ENCODE measurements around the gene PTH2. TPM values are rescaled to one million over a fixed set of nuclear protein-coding genes. Genes with fewer than 3 reads are reported as not detected.

The PTH2 gene
- total RNA-seq, 6 experiments from 2014 or later: not detected

DNA sequence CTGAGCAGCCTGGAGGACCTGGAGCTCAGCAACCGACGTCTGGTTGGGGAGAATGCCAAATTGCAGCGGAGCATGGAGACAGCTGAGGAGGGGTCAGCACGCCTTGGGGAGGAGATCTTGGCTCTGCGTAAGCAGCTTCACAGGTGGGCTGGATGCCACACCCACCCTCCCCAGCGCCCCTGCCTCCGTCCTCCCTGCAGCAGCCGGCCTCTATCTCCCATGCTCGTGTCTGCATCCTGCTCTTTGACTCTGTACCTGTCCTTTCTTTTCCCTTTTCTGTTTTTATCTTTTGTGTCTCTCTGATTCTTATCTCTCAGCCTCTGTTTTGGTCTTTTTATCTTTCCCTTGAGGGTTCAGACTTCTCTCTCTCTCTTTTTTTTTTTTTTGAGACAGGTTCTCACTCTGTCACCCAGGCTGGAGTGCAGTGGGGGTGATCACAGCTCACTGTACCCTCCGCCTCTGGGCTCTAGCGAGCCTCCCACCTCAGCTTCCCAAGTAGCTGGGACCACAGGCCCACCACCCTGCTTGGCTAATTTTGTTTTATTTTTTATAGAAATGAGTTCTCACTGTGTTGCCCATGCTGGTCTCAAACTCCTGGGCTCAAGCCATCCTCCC is 25.1 kb downstream of the PTH2 start:
- TF ChIP-seq, protein P1, sequence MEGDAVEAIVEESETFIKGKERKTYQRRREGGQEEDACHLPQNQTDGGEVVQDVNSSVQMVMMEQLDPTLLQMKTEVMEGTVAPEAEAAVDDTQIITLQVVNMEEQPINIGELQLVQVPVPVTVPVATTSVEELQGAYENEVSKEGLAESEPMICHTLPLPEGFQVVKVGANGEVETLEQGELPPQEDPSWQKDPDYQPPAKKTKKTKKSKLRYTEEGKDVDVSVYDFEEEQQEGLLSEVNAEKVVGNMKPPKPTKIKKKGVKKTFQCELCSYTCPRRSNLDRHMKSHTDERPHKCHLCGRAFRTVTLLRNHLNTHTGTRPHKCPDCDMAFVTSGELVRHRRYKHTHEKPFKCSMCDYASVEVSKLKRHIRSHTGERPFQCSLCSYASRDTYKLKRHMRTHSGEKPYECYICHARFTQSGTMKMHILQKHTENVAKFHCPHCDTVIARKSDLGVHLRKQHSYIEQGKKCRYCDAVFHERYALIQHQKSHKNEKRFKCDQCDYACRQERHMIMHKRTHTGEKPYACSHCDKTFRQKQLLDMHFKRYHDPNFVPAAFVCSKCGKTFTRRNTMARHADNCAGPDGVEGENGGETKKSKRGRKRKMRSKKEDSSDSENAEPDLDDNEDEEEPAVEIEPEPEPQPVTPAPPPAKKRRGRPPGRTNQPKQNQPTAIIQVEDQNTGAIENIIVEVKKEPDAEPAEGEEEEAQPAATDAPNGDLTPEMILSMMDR (IDR thresholded peaks at IDR 0.05): no peak
- no peaks in the 10 kb centered on the region for H3K9me3 Mint-ChIP-seq
- H3K27me3 Mint-ChIP-seq (ENCODE audit: insufficient read depth): peaks cover 26% of the 10 kb centered on the region
- H3K4me3 Mint-ChIP-seq: no peak overlapping the region
- H3K36me3 Mint-ChIP-seq (ENCODE audit: low read depth): no peaks in the 10 kb centered on the region
- H3K4me1 Mint-ChIP-seq (ENCODE audit: low read depth): no peaks in the 10 kb centered on the region
- DNase-seq: no peak
- H3K27ac Mint-ChIP-seq: no peak overlapping the region

DNA sequence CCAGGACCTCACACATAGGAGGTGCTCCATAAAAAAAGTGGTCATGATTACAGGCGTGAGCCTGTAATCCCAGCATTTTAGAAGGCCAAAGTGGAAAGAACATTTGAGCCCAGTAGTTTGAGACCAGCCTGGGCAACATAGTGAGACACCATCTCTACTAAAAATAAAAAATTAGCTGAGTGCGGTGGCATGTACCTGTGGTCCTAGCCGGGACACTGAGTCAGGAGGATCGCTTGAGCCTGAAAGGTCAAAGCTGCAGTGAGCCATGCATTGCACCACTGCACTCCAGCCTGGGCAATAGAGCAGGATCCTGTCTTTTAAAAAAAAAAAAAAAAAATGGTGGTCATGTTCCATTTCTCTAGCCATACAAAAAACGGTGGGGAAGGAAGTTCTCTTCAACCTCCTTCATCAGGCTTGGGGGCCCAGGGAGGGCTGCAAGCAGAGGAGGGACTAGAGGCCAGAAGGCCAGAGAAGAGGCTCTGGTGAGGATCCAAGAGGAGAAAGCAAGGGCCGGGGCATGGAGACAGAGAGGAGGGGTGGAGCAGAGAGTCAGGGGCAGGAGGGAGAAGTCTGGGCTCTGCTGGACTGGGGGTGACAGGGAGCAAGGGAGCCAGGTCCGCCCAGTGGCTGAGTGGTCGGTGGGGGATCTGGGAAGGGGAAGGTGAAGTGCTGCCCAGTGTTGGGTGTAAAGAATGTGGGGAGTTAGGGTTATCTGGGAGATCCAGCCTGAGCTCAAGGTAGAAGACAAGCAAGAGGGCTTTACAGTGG is 26.3 kb downstream of the PTH2 start:
- H3K4me1 Mint-ChIP-seq (ENCODE audit: low read depth): peaks cover 3% of the 10 kb centered on the region
- H3K9me3 Mint-ChIP-seq: no peaks in the 10 kb centered on the region
- no peak overlapping the region for H3K27ac Mint-ChIP-seq
- no peak for DNase-seq
- H3K4me3 Mint-ChIP-seq: no peak overlapping the region
- TF ChIP-seq, protein P1 (IDR thresholded peaks at IDR 0.05): no peak
- no peaks in the 10 kb centered on the region for H3K36me3 Mint-ChIP-seq (ENCODE audit: low read depth)
- H3K27me3 Mint-ChIP-seq (ENCODE audit: insufficient read depth): peaks cover 24% of the 10 kb centered on the region

DNA sequence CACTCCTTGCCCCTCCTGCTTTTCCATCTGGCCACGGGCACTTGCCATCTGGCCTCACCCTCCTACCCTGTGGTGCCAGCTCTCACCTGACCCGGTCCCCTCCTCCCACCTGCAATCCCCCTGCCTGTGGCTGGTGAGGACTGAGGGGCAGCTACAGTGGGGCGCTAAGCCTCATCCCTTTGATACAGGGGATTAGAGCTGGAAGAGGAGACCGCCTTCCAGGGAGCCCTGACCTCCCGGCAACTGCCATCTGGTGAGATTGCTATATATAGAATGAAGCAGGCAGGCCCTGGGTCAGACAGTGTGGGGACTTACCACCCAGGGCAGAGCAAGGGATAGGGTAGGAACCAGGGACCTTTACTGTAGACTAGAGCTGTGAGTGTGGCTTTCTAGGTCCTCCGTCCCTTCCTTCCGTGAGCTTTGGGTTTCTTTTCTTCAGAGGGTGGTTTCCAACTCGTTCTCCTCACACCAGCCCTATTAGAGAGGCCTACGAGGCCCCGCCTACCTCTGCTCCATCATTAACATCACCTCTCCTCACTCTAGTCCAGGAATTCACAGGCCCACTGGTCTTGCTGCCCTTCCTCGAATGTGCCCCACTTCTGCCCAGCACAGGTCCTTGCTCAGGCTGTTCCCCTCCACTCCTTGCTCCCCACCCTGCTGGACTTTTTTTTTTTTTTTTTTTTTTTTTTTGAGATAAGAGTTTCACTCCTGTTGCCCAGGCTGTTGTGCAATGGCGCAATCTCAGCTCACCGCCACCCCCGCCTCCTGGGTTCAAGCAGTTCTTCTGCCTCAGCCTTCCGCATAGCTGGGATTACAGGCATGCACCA is 27.4 kb downstream of the PTH2 start:
- Mint-ChIP-seq H3K36me3 (ENCODE audit: low read depth) (no peaks in the 10 kb centered on the region), H3K4me3 (no peak overlapping the region), H3K27ac (no peak overlapping the region), H3K4me1 (ENCODE audit: low read depth) (peaks cover 6% of the 10 kb centered on the region), H3K9me3 (no peaks in the 10 kb centered on the region), H3K27me3 (ENCODE audit: insufficient read depth) (peaks cover 20% of the 10 kb centered on the region)
- TF ChIP-seq, protein P1 (IDR thresholded peaks at IDR 0.05): no peak
- DNase-seq: no peak

DNA sequence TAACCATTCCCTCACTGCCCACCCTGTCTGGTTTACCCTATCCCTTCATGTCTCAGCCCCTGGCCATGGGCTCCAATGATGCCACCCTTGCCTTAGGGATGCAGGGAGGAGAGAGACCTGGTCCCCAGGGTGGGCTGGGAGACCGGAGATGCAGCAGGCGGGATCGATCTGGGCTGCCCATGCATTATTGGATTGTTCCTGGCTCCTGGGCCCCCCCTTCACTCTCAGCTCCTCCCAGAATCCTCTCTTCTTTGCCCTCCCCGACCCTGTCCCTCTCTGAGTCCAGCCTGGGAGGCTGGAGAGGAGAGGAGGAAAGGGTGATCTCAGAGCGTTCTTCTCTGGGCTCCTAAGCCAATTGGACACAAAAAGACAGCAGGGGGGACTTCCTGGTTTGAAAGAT is 29.4 kb downstream of the PTH2 start:
- peaks cover 6% of the 10 kb centered on the region for H3K4me1 Mint-ChIP-seq (ENCODE audit: low read depth)
- H3K27ac Mint-ChIP-seq: no peak overlapping the region
- peaks cover 23% of the 10 kb centered on the region for H3K27me3 Mint-ChIP-seq (ENCODE audit: insufficient read depth)
- H3K36me3 Mint-ChIP-seq (ENCODE audit: low read depth): no peaks in the 10 kb centered on the region
- no peaks in the 10 kb centered on the region for H3K9me3 Mint-ChIP-seq
- no peak for DNase-seq
- H3K4me3 Mint-ChIP-seq: no peak overlapping the region
- TF ChIP-seq, protein P1 (IDR thresholded peaks at IDR 0.05): no peak

DNA sequence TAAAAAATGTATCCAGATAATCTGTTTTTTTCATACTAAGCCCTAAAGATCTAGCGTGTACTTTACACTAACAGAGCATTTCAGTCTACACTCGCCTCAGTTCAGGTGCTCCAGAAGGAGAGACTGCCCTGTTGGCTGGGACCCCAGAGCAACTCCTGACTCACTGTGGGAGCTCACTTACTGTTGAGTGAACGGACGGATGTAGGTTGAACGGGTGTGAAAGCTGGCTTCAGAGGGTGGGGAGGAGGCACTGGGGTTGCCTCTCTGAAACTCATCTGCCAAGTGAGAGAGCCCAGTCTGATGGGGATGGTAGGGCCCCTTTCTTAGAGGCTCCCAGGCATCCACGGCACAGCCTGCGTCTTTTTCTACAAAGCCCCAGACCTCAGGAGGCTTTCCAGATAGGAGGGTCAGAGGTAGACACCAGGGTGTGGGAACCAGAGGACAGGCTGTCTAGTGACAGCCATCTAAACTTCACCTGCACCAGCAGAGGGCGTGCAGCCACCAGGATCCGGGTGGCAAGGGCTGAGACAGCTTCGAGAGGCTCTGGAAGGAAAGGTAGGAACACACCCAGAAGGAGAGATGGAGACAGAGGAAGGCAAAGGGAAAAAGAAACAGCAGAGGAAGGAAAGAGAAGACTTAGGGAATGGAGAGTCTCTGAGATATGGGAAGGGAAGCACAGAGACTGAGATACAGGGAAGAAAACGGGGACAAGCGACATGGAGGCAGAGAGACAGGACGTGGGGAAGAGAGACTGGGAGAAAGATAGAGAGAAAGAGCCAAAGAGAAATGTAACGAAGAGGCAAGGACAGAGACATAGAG is 31.5 kb downstream of the PTH2 start:
- Mint-ChIP-seq H3K9me3 (no peaks in the 10 kb centered on the region), H3K4me3 (no peak overlapping the region)
- TF ChIP-seq, protein P1 (IDR thresholded peaks at IDR 0.05): peak; percentile 88

More for the DNA sequence above, 31.5 kb downstream of the PTH2 start:
- Mint-ChIP-seq H3K36me3 (ENCODE audit: low read depth) (no peaks in the 10 kb centered on the region), H3K27ac (no peak overlapping the region), H3K4me1 (ENCODE audit: low read depth) (peaks cover 6% of the 10 kb centered on the region), H3K27me3 (ENCODE audit: insufficient read depth) (peaks cover 18% of the 10 kb centered on the region)
- peak; percentile 49 for DNase-seq
